ENCODE data around the gene KRT31.

DNA sequence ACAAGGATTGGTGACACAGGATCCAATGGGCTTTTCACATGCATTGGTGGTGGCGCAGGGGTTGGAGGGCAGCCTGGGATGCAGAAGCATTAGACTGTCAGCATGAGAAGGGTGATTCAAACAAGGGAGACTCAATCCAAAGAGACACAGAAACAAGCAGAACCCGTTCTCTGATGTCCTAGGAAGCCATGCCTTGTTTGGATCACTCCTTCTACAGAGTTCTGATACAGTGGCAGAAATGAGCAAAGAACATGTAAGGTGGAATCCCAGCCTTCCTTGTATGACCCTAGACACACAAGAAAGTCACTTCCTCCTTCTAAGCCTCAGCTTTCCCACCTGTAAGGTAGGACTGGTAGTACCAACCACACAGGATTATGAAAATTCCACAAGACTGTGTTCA lies 33.5 kb downstream of the KRT31 start:
- TF ChIP-seq ZSCAN20 (CRISPR knock-in tag; IDR thresholded peaks at IDR 0.05), result no peak
- TF ChIP-seq, protein P1, sequence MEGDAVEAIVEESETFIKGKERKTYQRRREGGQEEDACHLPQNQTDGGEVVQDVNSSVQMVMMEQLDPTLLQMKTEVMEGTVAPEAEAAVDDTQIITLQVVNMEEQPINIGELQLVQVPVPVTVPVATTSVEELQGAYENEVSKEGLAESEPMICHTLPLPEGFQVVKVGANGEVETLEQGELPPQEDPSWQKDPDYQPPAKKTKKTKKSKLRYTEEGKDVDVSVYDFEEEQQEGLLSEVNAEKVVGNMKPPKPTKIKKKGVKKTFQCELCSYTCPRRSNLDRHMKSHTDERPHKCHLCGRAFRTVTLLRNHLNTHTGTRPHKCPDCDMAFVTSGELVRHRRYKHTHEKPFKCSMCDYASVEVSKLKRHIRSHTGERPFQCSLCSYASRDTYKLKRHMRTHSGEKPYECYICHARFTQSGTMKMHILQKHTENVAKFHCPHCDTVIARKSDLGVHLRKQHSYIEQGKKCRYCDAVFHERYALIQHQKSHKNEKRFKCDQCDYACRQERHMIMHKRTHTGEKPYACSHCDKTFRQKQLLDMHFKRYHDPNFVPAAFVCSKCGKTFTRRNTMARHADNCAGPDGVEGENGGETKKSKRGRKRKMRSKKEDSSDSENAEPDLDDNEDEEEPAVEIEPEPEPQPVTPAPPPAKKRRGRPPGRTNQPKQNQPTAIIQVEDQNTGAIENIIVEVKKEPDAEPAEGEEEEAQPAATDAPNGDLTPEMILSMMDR (IDR thresholded peaks at IDR 0.05), result no peak

All from A549 (cell line).